ENCODE data around the gene LAIR2.
"Not testable (repeated sequence)": the region's sequence is repeated elsewhere in the genome, so short reads cannot be mapped to it uniquely, and the experiment has no call there.

LAIR2 gene

GRCh38 chr19:54462047-54462654 lies 40.5 kb upstream of the LAIR2 start:
- no peaks in the 10 kb centered on the region for H3K9me3 Mint-ChIP-seq
- H3K27me3 Mint-ChIP-seq: peaks cover 8% of the 10 kb centered on the region
- H3K4me1 Mint-ChIP-seq: peaks cover 55% of the 10 kb centered on the region
- peak overlapping the region in 1 of 2 donors; percentile 50 for H3K27ac Mint-ChIP-seq
- DNase-seq (no peak), ATAC-seq (no peak)
- H3K4me3 Mint-ChIP-seq: peak overlapping the region; percentile 74 to 87

- peak overlapping the region; percentile 87 to 92 for H3K4me3 Mint-ChIP-seq
- no peaks in the 10 kb centered on the region for H3K9me3 Mint-ChIP-seq
- H3K4me1 Mint-ChIP-seq: peaks cover 54% of the 10 kb centered on the region
- peak in 1 of 2 donors; percentile 76 for DNase-seq
- peak; percentile 43 for ATAC-seq
- peak overlapping the region; percentile 33 to 97 for H3K27ac Mint-ChIP-seq
- H3K27me3 Mint-ChIP-seq: peaks cover 8% of the 10 kb centered on the region
Measured at GRCh38 chr19:54462655-54463530, 39.7 kb upstream of the LAIR2 start.

- Mint-ChIP-seq H3K27me3 (peaks cover 11% of the 10 kb centered on the region), H3K4me3 (peak within 1 kb of the TSS; percentile 87 to 92), H3K4me1 (peaks cover 48% of the 10 kb centered on the region), H3K27ac (peak within 1 kb of the TSS; percentile 94 to 97), H3K9me3 (no peaks in the 10 kb centered on the region)
- DNase-seq: peak; percentile 95 to 98
- ATAC-seq: peak; percentile 70
Measured at GRCh38 chr19:54463531-54464043, 39.0 kb upstream of the LAIR2 start, which contains the start of gene LENG9. LENG9 (minus strand) TSS chr19:54463778; CDS start chr19:54463526, 252 bp downstream.

DNA sequence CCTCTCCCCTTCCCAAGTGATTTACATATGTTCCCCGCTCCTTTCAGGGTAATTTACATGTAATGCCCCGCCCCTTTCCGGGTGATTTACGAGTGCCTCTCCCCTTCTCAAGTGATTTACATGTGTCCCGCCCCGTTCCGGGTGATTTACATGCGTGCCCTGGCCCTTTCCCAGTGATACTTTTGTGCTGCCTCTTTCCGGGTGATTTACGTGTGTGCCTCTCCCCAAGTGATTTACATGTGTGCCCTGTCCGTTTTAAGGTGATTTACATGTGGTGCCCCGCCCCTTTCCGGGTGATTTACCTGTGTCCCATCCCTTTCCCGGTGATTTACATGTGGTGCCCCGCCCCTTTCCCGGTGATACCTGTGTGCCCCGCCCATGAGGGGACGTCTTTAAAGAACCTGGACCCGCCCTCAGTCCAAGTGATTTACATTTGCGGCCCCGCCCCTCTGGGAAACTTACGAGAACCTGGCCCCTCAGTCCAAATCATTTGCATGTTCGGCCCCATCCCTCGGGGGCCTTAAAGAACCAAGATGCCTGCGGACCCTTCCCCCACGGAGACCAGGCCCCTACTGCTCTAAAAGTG lies 38.5 kb upstream of the LAIR2 start:
- H3K27me3 Mint-ChIP-seq: peaks cover 16% of the 10 kb centered on the region
- peak overlapping the region; percentile 94 to 97 for H3K27ac Mint-ChIP-seq
- H3K4me3 Mint-ChIP-seq: peak overlapping the region; percentile 87 to 92
- H3K9me3 Mint-ChIP-seq: no peaks in the 10 kb centered on the region
- ATAC-seq (peak; percentile 70), DNase-seq (peak; percentile 91 to 95)
- H3K4me1 Mint-ChIP-seq: peaks cover 42% of the 10 kb centered on the region

DNA sequence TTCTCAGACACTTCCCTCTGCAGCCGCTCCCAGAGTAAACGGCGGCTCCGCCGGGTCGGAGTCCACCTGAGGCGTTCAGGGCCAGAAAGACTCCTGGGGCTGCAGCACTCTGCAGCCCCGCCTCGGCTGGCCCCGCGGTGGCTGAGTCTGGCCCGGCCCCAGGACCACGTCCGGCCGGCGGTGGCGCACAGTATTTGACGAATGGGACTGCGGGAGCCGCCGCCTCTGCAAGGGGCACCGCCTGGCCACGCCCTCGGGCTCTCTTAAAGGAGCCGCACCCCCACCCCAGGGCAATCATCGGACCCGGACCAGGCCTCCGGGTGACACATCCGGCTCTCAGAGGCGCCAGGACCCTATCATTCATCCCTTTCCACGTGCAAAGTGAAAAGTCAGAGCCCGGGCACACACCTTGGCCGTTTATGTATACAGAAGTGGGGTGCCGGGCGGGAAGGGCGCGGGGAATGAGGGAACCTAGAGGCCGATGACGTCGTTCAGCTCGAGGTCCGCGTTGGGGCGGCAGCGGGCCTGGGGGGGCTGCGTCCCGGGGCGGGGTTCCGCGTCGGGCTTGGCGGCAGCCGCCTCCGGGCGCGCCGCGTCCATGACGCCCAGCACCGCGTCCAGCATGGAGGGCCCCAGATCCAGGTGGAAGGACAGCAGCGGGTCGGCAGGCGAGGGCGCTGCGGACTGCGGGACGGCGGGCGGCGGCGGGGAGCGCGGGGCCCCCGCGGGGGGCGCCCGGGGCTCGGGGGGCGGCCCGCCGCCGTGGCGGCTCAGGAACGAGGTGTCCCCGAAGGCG lies 37.8 kb upstream of the LAIR2 start:
- H3K27me3 Mint-ChIP-seq: peaks cover 23% of the 10 kb centered on the region
- peak overlapping the region; percentile 87 to 92 for H3K4me3 Mint-ChIP-seq
- DNase-seq: peak; percentile 84 to 90
- peak; percentile 66 for ATAC-seq
- H3K27ac Mint-ChIP-seq: peak overlapping the region; percentile 94 to 97
- no peaks in the 10 kb centered on the region for H3K9me3 Mint-ChIP-seq
- peaks cover 38% of the 10 kb centered on the region for H3K4me1 Mint-ChIP-seq

DNA sequence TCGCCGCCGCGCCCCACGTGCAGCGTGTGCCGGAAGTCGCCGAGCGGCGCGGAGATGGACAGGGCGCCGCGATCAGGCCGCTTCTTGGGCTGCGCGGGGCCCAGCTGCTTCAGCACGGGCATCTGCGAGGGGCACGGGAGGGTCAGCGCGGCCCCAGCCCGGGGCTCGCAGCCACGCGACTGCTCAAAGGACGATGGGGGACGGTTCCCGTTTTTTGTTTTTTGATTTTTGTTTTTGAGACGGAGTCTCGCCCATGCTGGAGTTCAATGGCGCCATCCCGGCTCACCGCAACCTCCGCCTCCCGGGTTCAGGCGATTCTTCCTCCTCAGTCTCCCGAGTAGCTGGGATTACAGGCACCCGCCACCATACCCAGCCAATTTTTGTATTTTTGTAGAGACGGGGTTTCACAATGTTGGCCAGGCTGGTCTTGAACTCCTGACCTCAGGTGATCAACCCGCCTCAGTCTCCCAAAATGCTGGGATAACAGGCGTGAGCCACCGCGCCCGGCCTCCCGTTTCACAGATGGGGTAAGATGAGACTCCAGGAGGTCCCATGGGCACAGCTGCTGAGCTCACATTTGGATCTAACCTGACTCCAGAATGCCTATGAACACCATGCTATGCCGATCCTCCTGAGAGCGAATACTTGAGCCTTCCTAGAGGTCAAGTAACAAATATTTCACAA lies 37.1 kb upstream of the LAIR2 start:
- peaks cover 41% of the 10 kb centered on the region for H3K4me1 Mint-ChIP-seq
- no peak for ATAC-seq
- H3K9me3 Mint-ChIP-seq: no peaks in the 10 kb centered on the region
- H3K27me3 Mint-ChIP-seq: peaks cover 30% of the 10 kb centered on the region
- H3K27ac Mint-ChIP-seq: peak overlapping the region in 1 of 2 donors; percentile 33
- peak overlapping the region; percentile 69 to 70 for H3K4me3 Mint-ChIP-seq
- no peak for DNase-seq

DNA sequence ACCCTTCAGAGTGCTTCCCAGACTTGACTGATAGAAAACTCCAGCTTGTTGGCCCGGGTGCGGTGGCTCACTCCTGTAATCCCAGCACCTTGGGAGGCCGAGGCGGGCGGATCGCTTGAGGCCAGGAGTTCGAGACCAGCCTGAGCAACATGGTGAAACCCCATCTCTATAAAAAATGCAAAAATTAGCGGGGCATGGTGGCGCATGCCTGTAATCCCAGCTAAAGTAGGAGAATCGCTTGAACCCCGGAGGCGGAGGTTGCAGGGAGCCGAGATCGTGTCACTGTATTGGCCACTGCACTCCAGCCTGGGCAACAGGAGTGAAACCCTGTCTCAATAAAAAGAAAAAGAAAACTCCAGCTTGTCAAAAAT lies 36.5 kb upstream of the LAIR2 start:
- peak overlapping the region; percentile 69 to 70 for H3K4me3 Mint-ChIP-seq
- H3K9me3 Mint-ChIP-seq, ATAC-seq, H3K27ac Mint-ChIP-seq, DNase-seq: not testable (repeated sequence)
- peaks cover 36% of the 10 kb centered on the region for H3K27me3 Mint-ChIP-seq
- peaks cover 41% of the 10 kb centered on the region for H3K4me1 Mint-ChIP-seq

GRCh38 chr19:54469496-54469934 lies 33.1 kb upstream of the LAIR2 start:
- H3K4me3 Mint-ChIP-seq: no peak overlapping the region
- peaks cover 33% of the 10 kb centered on the region for H3K4me1 Mint-ChIP-seq
- DNase-seq: no peak
- no peak for ATAC-seq
- no peaks in the 10 kb centered on the region for H3K9me3 Mint-ChIP-seq
- no peak overlapping the region for H3K27ac Mint-ChIP-seq
- peaks cover 60% of the 10 kb centered on the region for H3K27me3 Mint-ChIP-seq

- Mint-ChIP-seq H3K27me3 (peaks cover 60% of the 10 kb centered on the region), H3K27ac (no peak overlapping the region), H3K9me3 (no peaks in the 10 kb centered on the region), H3K4me3 (peak overlapping the region in 1 of 2 donors; percentile 34), H3K4me1 (peaks cover 30% of the 10 kb centered on the region)
- DNase-seq (no peak), ATAC-seq (peak; percentile 20)
Measured at GRCh38 chr19:54470276-54470887, 32.2 kb upstream of the LAIR2 start.

- peaks cover 54% of the 10 kb centered on the region for H3K27me3 Mint-ChIP-seq
- peaks cover 30% of the 10 kb centered on the region for H3K4me1 Mint-ChIP-seq
- ATAC-seq: peak; percentile 60
- peak overlapping the region; percentile 40 to 43 for H3K27ac Mint-ChIP-seq
- DNase-seq: no peak
- no peaks in the 10 kb centered on the region for H3K9me3 Mint-ChIP-seq
- H3K4me3 Mint-ChIP-seq: peak overlapping the region; percentile 54 to 77
Measured at GRCh38 chr19:54470991-54471782, 31.4 kb upstream of the LAIR2 start.

DNA sequence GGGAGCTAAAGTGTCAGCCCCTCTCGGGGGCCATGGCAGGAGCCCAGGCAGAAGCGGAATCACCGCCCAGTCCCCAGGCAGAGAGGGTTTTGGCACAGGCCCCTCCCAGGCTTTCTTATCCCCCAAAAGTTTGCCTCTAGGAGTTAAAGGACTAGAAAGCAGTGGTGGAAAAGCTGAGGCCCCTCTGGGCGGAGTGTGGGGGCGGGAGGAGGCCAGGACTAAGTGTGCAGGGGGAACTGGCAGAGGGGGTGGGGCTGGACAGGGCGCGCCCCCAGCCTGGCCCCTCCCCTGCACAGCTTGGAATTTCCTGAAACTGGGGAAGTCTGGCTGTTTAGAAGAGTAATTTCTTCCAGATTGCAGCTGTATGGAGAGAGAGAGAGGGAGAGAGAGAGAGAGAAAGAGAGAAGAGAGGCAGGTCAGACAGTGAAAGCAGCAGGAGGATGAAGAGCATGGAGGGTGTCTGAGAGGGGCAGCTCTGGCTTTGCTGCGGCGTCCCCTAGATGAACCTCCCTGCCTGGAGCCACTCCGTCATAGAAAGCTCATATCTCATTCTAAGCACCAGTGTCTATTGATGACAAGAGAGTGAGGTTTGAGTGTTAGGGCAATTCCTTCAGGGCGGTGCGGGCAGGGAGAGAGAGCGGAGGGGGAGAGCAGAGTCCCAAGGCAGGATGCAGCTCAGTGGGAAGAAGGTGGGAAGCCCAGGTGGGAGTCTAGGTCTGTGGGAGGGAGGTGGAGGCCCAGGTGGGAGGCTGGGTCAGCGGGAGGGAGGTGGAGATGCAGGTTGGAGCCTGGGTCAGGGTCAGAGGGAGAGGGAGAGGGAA lies 29.4 kb upstream of the LAIR2 start, which contains the start of gene CDC42EP5:
TSS of gene CDC42EP5 (minus strand) at position 226 of the 821 bp plus-strand sequence. CDS start 7,749 bp downstream, outside the sequence.
- no peaks in the 10 kb centered on the region for H3K9me3 Mint-ChIP-seq
- DNase-seq: no peak
- peaks cover 75% of the 10 kb centered on the region for H3K27me3 Mint-ChIP-seq
- no peak within 1 kb of the TSS for H3K27ac Mint-ChIP-seq
- ATAC-seq: peak; percentile 34
- H3K4me1 Mint-ChIP-seq: peaks cover 30% of the 10 kb centered on the region
- H3K4me3 Mint-ChIP-seq: peak within 1 kb of the TSS in 1 of 2 donors; percentile 5

DNA sequence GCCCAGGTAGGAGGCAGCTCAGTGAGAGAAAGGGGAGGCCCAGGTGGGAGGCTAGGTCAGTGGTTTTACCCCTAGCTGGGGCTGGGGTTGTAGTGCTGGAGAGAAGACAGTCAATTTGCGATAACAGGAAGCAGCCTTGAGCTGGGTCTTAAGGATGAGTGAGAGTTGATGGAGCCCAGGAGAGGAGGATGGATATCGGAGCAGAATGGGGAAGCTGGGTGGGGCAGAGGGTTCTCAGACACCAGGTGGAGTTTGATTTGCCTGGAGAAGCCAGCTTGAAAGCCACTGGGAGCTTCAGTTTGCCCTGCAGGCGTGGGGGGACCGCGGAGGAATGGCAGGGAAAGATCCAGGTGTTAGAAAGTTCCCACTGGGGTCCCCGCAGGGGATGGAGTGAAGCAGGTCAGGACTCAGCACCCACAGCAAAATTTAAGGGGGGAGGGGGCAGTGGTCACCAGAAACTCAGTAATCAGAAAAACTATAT lies 28.7 kb upstream of the LAIR2 start:
- Mint-ChIP-seq H3K27ac (no peak overlapping the region), H3K27me3 (peaks cover 75% of the 10 kb centered on the region), H3K4me1 (peaks cover 30% of the 10 kb centered on the region), H3K9me3 (no peaks in the 10 kb centered on the region), H3K4me3 (no peak overlapping the region)
- ATAC-seq: no peak
- no peak for DNase-seq
